T-helper 9 cell (primary cell): ENCODE data around the gene PAK4.
"Not testable (repeated sequence)": the region's sequence is repeated elsewhere in the genome, so short reads cannot be mapped to it uniquely, and the experiment has no call there.

ENCODE experiments used
- DNase-seq: peaks from one replicate; pipeline ENCODE4 v3.0.0-alpha.2; 2020
- total RNA-seq, 2 donors: gene quantifications; one replicate each; lab custom pipeline; 2026; lab: John Stamatoyannopoulos, UW

Gene PAK4
- 6.0 to 12.0 reads per million in 2 donors for total RNA-seq

- DNase-seq, result peak; percentile 94
These were observed at the start of gene PAK4 for GRCh38 chr19:39125554-39126311. PAK4 (plus strand) TSS chr19:39125786; CDS start chr19:39169554, 43,768 bp downstream.

DNA sequence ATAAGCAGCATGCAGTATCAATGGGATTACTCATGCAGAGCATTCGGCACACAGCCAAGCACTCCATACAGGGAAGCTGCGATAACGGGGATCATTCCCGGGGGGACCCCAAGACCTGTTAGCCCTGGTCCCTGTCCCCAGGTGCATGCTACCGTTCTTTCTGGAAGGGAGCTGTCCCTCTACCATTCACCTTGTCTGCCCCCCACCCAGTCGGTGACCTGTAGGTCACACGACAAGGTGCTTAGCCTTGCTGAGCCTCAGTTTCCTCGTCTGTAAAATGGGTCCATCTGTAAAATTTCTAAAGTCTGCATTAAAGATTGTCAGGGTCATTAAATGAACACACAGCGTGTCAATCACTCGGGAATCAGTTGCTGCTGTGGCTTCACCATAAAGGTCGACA, 48.3 kb upstream of the PAK4 start:
- no peak for DNase-seq

DNA sequence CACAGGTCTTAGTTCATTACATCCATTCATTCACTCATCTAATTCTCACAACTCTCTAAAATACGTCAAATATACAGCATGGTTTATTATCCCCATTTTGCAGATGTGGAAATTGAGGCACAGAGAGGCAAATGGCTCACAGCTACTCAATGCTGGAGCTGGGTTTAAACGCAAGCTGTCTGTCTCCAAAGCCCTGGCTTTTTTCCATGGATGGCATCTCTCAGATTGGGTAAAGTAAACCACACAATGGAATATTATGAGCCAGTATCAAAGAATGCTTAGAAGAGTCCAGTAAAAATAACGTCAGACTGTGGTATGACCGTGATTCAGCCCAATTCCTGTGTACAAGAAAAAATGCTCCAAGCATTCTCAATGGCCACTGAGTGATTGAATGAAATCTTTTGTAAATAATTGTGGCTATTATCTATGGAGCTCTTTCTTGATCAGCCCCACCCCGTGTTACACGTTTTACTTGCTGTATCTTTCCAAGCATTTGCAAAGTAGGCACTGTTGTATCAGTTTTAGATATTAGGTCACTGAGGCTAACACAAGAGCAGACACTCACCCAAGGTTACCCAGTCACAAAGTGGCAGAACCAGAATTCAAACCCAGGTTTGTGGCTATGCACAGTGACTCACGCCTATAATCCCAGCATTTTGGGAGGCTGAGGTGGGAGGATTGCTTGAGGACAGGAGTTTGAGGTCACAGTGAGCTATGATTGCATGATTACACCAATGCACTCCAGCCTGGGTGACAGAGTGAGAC, 47.0 kb upstream of the PAK4 start:
- DNase-seq, result no peak

DNA sequence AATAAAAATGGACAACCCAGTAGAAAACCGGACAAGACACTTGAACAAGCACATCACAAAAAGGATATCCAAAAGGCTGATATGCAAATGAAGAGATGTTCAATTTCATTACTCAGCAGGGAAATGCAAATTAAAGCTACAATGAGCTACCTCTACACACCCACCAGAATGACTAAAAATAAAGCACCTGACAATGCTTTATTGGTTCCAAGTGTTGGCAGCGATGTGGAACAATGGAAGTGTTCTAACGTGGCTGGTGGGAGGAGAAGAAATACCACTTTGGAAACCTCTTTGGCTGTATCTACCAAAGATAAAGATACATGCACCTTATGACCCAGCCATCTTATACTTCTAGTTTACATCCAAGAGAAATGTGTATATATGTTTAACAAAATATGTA, 45.2 kb upstream of the PAK4 start:
- DNase-seq, result no peak

- DNase-seq, result no peak
These were observed 43.4 kb upstream of the PAK4 start for GRCh38 chr19:39082167-39082566.

GRCh38 chr19:39082745-39083598, 42.6 kb upstream of the PAK4 start:
- DNase-seq, result no peak

GRCh38 chr19:39083599-39083982, 42.0 kb upstream of the PAK4 start:
- no peak for DNase-seq

GRCh38 chr19:39083983-39084731, 41.4 kb upstream of the PAK4 start, which contains the start of gene ACP7:
ACP7 (plus strand) TSS chr19:39084368; CDS start chr19:39085270, 902 bp downstream.
- DNase-seq, result peak; percentile 11

DNA sequence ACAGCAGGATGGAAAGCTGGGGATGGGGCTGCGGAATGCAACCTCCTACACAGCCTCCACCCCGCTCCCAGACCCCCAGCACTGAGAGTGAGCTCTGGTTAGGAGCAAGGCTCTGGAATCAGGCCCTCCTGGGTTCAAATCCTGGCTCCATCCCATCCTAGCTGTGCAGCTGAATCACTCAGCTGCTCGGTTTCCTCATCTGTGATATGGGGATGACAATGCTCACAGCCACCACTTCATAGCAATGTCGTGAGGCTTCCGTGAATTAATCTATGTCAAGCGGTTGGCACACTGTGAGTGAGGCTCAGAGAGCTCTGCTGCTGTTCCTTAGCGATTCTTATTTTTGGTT, 40.9 kb upstream of the PAK4 start:
- no peak for DNase-seq

- no peak for DNase-seq
These were observed 40.2 kb upstream of the PAK4 start for GRCh38 chr19:39085392-39085791.

- no peak for DNase-seq
These were observed 39.2 kb upstream of the PAK4 start for GRCh38 chr19:39086386-39086785.

DNA sequence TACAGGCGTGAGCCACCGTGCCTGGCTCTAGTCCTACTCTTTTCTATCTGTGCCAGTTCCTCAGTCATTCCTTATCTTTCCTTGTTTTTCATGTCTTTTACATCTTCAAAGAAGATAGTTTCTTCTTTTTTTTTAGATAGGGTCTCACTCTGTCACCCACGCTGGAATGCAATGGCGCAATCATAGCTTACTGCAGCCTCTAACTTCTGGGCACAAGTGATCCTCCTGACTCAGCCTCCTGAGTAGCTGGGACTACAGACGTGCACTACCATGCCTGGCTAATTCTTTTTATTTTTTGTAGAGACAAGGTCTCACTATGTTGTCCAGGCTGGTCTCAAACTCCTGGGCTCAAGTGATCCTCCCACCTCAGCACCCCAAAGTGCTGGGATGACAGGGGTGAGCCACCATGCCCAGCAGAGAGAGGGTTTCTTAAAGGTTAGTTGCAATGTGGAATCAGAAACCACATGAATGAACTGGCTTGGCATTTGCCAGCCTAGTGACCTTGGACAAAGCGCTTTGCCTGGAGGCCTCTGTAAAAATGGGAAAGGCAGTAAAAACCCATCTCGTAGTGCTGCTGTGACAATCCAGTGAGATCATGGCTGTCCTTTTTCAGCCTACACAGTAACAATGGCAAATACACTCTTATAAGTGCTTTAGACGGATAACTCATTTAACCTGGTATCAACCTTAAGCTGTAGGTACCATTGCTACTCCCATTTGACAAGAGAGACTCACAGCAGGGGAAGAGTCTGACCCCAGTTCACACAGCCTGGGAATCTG, 37.5 kb upstream of the PAK4 start:
- DNase-seq, result no peak

DNA sequence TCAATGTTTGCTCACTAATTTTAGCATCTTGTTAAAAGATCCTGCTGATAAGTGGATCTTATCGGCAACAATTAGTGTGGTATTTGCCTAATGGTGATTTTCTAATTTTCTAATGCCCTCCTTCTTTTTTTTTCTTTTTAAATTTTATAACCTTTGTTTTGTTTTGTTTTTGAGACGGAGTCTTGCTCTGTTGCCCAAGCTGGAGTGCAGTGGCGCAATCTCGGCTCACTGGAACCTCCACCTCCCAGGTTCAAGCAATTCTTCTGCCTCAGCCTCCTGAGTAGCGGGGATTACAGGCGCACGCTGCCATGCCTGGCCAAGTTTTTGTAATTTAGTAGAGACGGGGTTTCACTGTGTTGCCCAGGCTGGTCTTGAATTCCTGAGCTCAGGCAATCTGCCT, 35.6 kb upstream of the PAK4 start:
- DNase-seq, result not testable (repeated sequence)

DNA sequence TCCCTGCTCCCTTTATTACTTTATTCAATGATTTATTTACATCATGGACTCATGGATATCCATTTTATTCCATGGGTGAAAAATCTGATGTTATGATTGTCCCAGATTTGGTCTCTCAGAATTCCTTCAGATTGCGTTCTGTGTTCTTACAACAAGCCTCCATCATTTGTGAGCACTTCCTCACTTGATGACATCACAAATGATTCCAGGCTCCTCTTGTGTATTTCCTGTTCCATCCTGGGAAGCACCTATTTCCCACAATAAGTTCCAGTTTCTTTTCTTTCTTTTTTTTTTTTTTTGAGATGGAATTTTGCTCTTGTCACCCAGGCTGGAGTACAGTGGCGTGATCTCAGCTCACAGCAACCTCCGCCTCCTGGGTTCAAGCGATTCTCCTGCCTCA, 34.7 kb upstream of the PAK4 start:
- DNase-seq, result no peak

GRCh38 chr19:39095799-39096540, 29.6 kb upstream of the PAK4 start:
- DNase-seq, result not testable (repeated sequence)

DNA sequence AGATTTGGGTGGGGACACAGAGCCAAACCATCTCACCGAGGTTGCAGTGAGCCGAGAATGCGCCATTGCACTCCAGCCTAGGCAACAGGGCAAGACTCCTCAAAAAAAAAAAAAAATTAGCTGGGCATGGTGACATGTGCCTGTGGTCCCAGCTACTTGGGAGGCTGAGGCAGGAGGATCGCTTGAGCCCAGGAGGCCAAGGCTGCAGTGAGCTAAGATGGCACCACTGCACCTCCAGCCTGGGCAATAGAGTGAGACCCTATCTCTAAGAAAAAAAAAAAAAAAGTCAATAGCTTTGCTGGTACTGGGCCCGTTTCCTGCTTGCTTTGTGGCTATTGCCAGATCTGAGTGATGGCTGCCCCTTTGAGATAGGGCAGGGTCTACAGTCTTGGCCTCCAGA, 28.3 kb upstream of the PAK4 start:
- DNase-seq, result no peak

- DNase-seq, result no peak
These were observed 27.9 kb upstream of the PAK4 start for GRCh38 chr19:39097721-39098120.

GRCh38 chr19:39098365-39099269, 27.0 kb upstream of the PAK4 start:
- no peak for DNase-seq

GRCh38 chr19:39099341-39099740, 26.2 kb upstream of the PAK4 start:
- DNase-seq, result no peak
